WTC11 (cell line): ENCODE results near the gene PHRF1.

ENCODE experiments used
- GRHL2 ChIP-seq: fragments of 250-450 bp; sonication (Bioruptor Pico); IDR thresholded peaks from 2 replicates; pipeline ENCODE4 v1.8.0; 2022; ENCODE audit warnings: mild to moderate bottlenecking, moderate library complexity; ENCODE audit not compliant: insufficient replicate concordance, severe bottlenecking
- TF ChIP-seq, protein P1 (sequence below): fragments of 200-600 bp; IDR thresholded peaks from 2 replicates; pipeline ENCODE4 v1.8.0; 2022; ENCODE audit warnings: antibody characterized with exemption

- TF ChIP-seq, protein P1, sequence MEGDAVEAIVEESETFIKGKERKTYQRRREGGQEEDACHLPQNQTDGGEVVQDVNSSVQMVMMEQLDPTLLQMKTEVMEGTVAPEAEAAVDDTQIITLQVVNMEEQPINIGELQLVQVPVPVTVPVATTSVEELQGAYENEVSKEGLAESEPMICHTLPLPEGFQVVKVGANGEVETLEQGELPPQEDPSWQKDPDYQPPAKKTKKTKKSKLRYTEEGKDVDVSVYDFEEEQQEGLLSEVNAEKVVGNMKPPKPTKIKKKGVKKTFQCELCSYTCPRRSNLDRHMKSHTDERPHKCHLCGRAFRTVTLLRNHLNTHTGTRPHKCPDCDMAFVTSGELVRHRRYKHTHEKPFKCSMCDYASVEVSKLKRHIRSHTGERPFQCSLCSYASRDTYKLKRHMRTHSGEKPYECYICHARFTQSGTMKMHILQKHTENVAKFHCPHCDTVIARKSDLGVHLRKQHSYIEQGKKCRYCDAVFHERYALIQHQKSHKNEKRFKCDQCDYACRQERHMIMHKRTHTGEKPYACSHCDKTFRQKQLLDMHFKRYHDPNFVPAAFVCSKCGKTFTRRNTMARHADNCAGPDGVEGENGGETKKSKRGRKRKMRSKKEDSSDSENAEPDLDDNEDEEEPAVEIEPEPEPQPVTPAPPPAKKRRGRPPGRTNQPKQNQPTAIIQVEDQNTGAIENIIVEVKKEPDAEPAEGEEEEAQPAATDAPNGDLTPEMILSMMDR = no peak
- TF ChIP-seq GRHL2 (CRISPR knock-in tag) = no peak
Observed at GRCh38 chr11:584287-584686, 8.0 kb downstream of the PHRF1 start.
